Activated T-helper 9 cell treated with anti-CD3 and anti-CD28 coated beads, Interleukin-2, amount 50 U/mL, for 16 hours (primary cell): ENCODE measurements around the gene NDUFA11.
"Not testable (repeated sequence)": the region's sequence is repeated elsewhere in the genome, so short reads cannot be mapped to it uniquely, and the experiment has no call there.

Experiments
- DNase-seq: peaks from one replicate; pipeline ENCODE4 v3.0.0-alpha.2; 2020; ENCODE audit warnings: low read depth

The NDUFA11 gene

DNA sequence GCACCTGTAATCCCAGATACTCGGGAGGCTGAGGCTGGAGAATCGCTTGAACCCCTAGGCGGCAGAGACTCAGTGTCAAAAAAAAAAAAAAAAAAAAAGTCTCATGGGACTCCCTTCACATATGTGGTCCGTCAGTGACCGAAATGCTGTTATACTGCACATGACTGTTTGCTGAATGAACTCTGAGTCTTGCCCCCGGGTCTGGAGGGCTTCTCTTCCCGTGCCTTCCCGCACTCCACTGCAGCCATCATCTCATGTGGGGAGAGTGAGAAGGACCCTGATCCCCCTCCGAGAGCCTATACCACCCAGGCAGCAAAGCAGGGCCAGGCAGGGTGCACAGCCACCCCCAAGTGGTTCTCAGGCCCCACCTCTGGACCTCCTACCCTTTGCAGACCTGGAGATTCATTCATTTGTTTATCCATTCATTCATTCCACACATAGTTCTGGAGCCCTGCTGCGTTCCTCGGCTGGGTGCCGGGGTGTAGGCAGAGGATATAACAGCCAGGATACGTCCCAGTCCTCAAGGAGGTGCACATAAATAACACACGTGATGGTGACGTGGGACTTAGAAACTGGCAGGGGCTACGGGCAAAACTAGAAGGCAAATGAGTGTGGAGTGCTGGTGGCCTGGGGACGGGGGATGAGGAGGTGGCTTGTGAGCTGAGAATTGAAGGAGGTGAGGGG, 14.2 kb downstream of the NDUFA11 start:
- DNase-seq: no peak

DNA sequence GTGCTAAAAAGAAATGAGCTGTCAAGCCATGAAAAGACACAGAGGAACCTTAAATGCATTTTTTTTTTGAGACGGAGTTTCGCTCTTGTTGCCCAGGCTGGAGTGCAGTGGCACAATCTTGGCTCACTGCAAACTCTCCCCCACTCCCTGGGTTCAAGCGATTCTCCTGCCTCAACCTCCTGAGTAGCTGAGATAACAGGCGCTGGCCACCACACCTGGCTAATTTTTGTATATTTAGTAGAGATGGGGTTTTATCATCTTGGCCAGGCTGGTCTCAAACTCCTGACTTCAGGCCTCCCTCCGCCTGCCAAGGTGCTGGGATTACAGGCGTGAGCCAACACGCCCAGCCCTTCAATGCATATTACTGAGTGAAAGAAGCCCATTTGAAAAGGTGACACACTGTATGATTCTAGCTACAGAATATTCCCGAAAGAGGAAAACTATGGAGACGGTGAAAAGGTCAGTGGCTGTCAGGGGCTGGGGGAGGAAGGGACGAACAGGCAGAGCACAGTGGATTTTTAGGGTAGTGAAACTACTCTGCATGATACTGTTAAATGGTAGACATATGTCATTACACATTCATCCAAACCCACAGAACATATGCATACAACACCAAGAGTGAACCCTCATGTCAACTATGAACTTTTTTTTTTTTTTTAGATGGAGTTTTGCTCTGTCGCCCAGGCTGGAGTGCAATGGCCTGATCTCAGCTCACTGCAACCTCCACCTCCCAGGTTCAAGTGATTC, 19.4 kb downstream of the NDUFA11 start:
- not testable (repeated sequence) for DNase-seq

DNA sequence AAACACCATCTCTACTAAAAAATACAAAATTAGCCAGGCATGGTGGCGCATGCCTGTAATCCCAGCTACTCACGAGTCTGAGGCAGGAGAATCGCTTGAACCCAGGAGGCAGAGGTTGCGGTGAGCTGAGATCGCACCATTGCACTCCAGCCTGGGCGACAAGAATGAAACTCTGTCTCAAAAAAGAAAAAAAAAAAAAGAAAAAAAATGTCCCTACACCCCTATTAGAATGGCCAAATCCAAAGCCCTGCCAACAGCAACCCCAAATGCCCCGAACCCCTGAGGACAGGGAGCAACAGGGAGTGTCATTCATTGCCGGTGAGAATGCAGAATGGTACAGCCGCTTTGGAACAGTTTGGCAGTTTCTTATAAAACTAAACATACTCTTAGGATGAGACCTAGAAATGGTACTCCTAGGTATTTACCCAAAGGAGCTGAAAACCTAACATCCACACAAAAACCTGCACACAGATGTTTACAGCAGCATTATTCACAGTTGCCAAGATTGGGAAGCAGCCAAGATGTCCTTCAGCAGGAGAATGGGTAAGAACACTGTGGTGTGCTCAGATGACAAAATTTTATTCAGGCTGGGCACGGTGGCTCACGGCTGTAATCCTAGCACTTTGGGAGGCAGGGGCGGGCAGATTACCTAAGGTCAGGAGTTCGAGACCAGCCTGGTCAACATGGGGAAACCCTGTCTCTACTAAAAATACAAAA, 20.3 kb downstream of the NDUFA11 start:
- not testable (repeated sequence) for DNase-seq

DNA sequence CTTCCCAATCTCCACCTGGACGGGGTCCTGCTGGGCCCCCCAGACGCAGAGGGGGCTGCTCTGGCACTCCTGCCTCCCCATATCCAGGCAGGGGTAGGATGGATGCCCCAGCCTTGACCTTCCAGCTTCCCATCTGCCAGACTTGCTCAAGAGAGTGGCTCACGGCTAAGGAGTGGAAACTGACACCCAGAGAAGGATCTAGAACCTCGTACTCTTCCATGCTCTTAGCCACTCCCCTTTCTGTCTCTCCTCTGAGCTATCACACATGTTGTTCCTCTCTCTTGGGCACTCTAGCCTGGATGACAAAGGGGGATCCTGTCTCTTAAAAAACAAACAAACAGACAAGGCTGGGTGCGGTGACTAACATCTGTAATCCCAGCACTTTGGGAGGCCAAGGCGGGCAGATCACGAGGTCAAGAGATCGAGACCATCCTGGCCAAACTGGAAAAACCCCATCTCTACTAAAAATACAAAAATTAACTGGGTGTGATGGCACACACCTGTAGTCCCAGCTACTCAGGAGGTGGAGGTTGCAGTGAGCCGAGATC, 21.1 kb downstream of the NDUFA11 start:
- DNase-seq: no peak

DNA sequence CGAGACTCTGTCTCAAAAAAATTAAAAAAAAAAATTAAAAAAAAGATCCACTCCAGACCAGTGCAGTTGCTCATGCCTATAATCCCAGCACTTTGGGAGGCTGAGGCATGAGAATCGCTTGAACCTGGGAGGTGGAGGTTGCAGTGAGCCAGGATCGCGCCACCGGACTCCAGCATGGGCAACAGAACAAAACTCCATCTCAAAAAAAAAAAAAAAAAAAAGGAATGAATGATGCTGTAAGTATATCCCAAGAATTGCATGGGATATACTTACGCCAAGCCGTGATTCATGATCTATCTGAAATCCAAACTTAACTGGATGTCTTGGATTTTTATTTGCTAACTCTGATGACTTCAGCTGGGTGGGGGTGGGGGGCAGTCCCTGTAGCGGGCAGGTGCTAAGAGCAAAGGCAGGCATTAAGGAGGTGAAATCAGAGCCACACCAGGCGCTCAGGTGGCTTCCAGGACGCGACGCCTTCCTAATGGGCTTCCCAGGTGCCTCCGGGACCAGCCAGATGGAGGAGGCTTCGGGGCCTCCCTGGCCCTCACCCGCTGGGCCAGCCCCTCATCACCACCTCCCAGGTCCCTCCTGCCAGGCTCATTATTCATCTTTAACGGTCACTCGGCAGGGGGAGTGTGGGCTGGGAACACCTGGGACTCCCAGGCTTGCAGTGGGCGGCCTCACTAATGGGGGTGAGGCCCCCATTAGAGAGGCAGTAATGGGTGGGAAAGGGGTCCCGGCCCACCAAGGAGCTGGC, 21.9 kb downstream of the NDUFA11 start:
- no peak for DNase-seq

DNA sequence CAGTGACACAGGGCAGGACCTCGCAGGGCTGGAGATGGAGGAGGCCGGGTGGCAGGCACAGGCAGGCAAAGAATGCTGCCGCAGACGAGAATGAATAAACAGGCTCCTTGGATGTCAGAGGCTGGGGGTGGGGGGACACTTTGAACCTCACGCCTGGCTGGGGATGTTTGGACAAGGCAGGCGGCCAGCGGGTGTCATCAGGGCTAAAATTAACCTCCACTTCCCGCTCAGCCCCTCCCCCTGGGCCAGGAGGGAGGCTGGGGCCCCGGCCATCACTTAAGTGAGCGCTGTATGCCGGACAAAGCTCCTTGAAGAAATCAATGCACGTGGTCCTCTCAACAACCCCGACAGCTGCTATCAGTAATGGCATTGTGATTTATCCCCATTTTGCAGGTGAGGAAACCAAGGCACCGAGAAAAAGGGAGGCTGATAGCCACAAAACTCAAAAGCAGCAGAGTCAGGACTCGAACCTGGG, 22.9 kb downstream of the NDUFA11 start:
- no peak for DNase-seq

DNA sequence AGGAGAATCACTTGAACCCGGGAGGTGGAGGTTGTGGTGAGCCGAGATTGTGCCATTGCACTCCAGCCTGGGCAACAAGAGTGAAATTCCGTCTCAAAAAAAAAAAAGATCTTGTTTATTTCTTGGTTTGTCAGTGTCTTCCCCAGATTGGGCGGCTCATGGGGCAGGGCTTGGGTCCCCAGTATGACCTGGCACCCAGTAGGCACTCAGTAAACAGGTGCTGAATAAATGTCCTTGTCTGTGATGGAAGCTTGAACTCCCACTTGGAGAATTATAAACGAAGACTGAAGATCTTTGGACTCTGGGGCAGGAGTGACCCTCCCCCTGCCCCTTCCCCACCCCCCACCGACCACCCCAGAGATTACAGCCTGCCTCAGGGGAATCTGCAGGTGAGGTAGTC, 23.4 kb downstream of the NDUFA11 start:
- DNase-seq: no peak

DNA sequence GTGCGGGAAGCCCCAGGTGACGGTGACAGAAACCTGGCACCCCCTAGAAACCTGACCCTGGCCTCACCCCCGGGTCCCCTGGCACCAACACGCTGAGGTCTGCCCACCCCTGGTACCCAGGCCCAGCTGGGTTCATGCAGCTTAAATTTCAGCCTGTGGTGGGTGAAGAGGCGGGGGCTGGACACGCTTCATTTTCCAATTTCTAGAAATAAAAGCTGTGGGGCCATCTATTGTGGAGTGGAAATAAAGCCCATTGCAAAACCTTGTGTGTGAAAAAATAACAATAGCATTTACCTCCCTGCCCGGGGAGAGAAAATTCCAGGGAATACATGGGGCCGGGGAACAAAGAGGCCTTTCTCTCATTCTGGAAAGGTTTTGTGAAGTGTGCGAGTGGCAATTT, 25.7 kb downstream of the NDUFA11 start:
- no peak for DNase-seq

DNA sequence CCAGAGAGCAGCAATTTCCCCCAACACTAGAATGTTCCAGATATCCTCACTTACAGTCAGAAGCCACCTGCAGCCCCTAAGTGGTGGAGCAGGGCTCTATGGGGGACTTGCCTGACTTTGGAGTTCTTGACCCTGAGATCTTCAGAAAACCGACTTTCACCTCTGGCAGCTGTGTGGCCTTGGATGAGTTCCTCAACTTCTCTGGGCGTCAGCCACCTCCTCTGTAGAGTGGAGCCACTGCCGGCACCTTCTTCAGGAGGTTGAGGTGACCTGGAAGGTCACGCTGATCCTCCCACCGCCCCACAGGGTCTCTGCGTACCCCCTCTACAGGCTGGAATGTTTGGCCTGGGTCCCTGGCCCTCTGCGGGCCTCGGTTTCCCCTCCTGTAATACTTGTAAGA, 26.2 kb downstream of the NDUFA11 start:
- DNase-seq: no peak

DNA sequence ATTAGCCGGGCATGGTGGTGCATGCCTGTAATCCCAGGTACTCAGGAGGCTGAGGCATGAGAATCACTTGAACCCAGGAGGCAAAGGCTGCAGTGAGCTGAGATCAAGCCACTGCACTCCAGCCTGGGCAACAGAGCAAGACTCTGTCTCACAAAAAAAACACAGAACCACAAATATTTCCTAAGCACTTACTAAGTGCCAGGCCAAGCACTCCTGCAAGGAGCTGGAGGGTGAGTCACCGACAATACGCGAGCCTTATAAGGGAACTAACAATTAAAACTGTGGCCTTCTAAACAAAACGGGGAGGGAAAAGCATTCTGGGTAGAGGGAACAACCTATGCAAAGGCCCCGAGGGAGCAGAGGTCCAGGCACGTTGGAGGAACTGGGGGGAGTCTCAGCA, 29.1 kb downstream of the NDUFA11 start:
- not testable (repeated sequence) for DNase-seq

DNA sequence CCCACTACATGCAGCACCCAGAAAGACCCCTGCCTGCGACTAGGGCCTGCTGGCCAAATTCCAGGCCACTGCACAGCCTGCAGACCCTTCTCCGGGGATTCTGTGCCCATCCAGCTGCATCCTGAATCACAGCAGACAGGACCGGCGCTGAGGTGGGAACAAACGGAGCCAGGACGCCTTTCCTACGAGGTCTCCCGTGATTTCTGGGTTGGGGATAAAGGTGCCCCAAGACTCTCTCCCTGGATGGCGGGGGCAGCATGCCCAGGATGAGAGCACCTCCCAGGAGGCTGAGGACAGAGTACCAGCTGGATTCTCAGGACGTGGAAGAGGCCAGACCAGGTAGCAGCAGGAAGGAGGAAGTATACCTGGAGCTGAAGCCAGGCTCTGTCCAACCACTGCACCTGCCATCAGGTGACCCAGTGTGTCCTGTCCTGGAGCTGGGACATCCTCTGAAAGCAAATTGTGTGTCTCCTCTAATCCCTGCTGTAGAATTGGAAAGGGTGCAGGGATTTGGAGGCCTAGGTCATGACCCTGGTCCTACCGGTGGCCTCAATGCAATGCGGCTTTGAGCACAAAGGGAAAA, 29.9 kb downstream of the NDUFA11 start:
- DNase-seq: no peak

DNA sequence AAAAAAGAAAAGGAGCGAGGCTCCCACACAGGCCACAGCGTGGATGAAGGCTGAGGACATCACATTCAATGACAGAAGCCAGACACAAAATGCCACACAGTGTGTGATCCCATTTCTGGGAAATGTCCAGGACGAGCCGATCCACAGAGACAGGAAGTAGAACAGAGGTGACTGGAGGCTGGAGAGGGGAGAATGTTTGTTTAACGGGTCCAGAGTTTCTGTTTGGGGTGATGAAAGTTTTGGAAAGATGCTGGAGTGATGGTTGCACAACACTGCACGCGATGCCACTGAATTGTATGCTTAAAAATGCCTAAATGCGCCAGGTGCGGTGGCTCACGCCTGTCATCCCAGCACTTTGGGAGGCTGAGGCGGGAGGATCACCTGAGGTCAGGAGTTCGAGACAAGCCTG, 32.6 kb downstream of the NDUFA11 start:
- no peak for DNase-seq

DNA sequence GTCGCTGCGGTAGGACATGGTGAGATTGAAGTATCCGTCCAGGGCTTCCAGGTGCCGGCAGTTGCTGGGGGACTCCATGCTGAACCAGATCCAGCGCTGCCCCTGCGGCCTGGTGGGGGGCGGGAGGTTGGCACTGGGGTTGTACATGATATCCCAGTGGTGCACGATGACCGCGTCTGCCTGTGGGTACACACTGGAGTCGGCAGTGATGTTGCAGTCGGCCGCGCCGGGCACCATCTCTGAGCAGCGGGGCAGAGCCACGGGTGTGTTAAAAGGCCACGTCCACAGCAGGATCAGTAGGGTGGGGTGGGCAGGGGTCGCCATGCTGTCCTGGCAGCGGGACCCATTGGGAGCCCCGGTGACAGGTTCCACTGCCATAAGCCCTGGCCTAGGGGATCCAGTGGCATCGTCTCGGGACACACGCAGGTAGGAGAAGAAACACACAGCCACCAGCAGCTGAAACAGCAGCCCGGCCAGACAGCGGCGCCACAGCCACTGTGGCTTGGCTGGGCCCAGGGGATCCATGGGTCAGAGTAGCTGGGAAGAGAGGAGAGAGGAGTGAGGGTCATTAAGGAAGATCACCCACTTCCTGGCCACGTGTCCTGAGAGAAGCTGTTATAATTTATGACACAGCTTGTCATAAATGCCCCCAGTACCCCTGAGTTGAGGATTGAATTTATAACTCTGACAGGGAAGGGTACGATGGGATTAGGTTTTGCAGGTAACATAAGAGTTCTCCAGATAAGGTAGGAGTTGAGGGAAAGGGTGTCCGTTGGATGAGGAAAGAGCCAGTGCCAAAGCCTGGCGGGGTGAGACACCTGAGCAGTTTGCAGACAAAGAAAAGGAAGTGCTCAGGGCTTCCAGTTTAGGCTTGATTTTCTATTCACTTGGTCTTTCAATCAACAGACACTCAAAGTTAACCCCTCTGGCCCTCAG, 36.1 kb downstream of the NDUFA11 start:
- no peak for DNase-seq

DNA sequence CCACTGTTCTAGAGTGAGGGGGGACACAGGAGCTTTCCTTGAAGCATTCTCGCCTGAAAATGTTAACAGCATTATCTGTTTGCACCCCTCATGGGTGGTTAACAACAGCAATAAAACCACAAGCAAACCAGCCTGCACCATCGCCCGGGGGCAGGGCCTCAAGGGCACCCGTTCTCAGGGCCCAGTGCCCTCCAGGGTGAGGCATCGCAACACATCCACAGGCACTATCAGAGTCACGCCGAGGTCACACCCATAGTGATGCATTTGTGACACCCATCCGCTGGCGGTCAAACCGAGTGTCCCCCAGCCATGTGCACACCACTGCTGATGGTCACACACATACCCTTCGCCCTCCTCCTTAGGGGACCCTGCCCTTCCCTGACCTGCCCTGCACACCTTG, 37.8 kb downstream of the NDUFA11 start:
- DNase-seq: no peak

DNA sequence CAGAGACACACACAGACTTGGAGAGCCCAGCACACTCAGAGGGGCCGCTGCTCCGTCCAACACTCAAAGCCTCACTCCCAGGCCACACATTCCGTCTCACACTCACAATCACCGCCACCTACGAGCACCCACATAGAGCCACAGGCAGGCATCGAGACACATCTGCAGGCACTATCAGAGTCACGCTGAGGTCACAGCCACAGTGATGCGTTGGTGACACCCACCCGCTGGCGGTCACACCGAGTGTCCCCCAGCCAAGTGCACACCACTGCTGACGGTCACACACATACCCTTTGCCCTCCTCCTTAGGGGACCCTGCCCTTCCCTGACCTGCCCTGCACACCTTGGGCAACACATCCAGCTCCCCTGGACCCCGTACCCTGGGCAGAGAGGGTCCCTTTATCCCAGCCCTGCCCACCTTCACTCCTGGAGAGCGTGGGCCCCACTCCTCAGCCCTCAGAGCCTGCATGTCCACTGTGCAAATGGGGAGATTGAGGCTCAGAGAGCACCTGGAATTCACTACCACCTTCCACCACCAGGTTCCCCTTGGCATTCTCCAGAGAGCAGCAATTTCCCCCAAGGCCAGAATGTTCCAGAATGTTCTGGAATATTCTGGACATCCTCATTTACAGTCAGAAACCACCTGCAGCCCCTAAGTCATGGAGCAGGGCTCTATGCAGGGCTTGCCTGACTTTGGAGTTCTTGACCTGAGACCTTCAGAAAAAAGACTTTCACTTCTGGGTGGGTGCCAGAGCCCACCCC, 38.7 kb downstream of the NDUFA11 start:
- DNase-seq: no peak

DNA sequence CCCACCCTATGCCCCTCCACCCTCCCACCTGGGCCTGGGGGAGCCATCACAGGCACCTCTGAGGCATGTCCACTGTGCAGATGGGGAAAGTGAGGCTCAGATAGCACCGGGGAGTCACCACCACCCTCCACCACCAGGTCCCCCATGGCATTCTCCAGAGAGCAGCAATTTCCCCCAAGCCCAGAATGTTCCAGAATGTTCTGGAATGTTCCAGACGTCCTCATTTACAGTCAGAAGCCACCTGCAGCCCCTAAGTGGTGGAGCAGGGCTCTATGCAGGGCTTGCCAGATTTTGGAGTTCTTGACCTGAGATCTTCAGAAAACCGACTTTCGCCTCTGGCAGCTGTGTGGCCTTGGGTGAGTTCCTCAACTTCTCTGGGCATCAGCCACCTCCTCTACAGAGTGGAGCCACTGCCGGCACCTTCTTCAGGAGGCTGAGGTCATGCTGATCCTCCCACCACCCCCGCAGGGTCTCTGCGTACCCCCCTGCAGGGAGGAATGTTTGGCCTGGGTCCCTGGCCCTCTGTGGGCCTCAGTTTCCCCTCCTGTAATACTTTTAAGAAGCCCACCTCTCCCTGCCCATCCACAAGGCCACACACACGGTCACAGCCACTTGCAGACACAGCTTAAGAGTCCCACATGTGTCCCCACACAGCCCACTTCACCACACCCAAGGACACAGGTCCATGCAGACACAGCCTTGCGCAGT, 39.4 kb downstream of the NDUFA11 start:
- no peak for DNase-seq

DNA sequence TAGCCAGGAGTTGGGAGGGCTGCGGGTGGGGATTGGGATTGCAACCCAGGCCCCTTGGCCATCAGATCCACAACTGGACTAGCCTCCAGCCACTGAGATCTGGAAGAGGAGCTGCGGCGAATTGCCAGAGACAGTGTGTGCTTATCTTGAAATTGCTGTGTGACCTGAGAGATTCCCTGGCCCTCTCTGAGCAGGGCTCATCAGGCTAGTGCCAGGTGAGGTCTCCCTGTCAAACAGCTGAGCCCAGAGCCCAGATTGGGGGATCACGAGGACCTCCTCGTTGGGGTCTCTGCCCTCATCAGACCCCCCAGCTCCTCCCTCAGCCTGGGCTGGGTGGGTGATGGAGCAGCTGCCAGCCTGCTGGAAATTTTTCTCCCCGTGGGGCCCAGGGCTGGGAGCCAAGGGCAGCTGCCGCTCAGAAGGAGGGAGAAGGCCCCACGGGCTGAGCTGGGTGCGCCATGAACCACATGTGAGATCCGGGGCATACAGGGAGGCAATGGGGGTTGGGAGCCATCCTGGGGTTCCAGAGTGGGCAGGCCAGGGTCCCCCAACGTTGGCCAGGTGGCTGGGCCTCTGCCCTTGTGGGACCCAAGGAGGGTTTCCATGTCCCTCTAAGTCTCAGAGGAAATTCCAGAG, 40.4 kb downstream of the NDUFA11 start:
- no peak for DNase-seq
